H4 (cell line): ENCODE measurements around the gene DCUN1D5. TPM values are rescaled to one million over a fixed set of nuclear protein-coding genes. Genes with fewer than 3 reads are reported as not detected.
"Not testable (repeated sequence)": the region's sequence is repeated elsewhere in the genome, so short reads cannot be mapped to it uniquely, and the experiment has no call there.

Experiments used
- DNase-seq: peaks from one replicate; pipeline ENCODE4 v3.0.0-alpha.2; 2015; ENCODE audit warnings: low spot score
- total RNA-seq: library from RNA; depleted of rRNA; stranded (reverse); fragments of >200 nt; shearing (Covaris generic); gene quantifications from 2 replicates; pipeline ENCODE4 v1.2.3, GENCODE V29; 2014; rRNA removed

Gene DCUN1D5
- total RNA-seq, 1 experiment from 2014 or later: 94.0 TPM

DNA sequence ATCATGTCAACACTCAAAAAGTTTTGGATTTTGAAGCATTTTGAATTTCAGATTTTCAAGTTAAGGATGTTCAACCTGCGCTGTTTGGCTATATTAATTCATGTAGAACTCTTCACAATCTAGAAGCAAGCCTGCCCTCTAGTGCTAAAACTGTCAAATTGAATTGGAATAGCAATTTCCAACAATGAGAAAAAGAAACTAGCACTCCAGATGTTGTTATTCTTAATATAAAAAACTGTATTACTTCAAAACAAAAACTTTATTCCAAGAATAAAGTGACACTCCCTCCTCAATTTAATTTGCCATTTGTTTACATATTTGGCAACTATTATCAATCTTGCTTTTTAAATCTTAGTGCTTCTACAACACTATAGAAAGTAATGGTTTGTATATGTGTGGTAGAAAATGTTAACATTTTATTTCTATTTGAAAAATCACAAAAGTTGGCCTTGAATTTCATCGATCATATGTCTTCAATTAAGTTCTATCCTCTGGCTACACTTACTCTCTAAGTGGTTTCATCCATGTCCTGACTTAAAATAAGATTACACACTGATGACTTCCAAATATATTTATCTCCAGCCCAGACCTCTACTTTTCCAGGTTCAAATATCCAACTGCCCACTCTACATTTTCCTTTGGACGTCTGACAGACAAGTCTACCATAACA is 36.6 kb downstream of the DCUN1D5 start:
- DNase-seq: peak; percentile 52

DNA sequence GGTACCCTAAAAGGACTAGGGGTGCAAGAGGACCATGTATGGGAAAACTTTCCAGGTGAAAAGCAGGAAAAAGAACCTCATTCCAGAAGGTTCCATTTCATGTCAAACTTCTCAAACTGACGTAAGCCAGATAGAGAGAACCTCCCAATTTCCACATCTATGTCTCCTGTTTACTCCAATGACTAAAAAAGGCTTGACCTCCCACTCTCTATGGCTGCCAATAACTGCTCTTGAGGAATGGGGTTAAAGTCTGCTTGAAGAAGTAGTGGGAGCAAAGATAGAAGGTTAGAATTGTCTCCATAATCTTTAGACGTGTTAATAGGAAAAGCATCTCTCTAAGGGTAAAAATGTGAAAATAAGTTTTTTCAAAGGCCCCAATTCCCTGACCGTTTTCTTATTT is 38.0 kb downstream of the DCUN1D5 start:
- DNase-seq: no peak

- DNase-seq: no peak
Measured at GRCh38 chr11:103051981-103052380, 40.0 kb downstream of the DCUN1D5 start.

- no peak for DNase-seq
Measured at GRCh38 chr11:103051151-103051801, 40.7 kb downstream of the DCUN1D5 start.

- no peak for DNase-seq
Measured at GRCh38 chr11:103050351-103050750, 41.6 kb downstream of the DCUN1D5 start.

DNA sequence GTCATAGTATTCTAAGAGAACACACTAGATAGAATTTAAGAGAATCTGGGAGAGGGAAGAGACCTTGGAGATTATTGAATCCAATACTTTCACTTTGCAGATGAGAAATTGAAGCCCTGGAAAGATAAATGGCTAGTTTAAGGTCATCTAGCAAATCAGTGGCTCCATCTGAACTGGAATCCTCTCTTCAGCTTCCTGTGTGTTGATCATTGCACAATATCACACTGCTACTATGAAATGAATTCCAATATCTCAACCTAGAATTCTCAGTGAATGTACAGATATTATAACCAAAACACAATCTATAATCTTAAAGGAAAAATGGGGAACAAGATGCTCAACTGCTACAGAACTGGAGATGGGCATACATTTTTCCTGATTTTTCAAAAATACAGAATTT is 44.1 kb downstream of the DCUN1D5 start:
- no peak for DNase-seq

GRCh38 chr11:103043826-103044678 is 47.9 kb downstream of the DCUN1D5 start:
- DNase-seq: peak; percentile 44

- no peak for DNase-seq
Measured at GRCh38 chr11:103042161-103042560, 49.8 kb downstream of the DCUN1D5 start.

GRCh38 chr11:103035791-103036434 is 56.0 kb downstream of the DCUN1D5 start:
- DNase-seq: peak; percentile 87

- no peak for DNase-seq
Measured at GRCh38 chr11:103035216-103035615, 56.7 kb downstream of the DCUN1D5 start.

DNA sequence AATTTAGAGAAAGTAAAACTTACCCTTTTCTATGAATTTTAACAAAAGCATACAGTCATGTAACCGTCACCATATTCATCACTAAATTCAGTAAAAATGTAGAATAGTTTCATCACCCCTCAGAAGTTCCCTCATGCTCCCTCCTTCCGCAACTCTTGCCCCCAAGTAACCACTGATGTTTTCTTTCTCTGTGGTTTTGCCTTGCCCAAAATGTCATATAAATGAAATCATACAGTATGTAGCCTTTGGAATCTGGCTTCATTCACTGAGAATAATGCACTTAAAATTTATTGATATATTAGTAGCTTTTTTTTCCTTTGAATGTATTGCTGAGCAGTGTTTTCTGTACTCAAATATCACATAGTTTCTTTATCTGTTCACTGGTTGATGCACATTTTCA is 60.1 kb downstream of the DCUN1D5 start:
- DNase-seq: no peak

GRCh38 chr11:103029401-103029800 is 62.6 kb downstream of the DCUN1D5 start:
- no peak for DNase-seq

DNA sequence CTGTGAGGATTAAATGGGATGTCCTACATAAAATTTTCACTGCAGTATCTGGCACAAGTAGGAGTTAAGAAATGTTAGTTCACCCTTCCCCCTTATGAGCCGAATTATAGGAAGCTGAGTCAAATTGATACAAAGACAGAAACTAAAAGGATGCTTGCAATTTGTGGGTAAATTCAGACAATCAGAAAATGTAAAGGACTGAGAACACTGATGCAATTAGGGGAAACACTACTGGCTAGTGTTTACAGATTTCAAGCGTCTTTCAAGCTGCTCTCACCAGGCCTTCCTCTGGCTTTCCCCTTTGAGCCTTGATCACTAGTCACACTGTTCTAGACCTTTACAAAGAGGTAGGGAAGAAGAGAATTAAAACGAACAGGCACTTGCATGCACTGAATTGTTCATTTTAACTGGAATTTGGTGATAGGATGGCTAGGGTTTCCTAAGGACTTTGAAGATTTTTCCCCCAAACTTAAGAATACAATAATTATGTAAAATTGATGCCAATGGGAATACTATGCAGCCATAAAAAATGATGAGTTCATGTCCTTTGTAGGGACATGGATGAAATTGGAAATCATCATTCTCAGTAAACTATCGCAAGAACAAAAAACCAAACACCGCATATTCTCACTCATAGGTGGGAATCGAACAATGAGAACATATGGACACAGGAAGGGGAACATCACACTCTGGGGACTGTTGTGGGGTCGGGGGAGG is 63.5 kb downstream of the DCUN1D5 start:
- not testable (repeated sequence) for DNase-seq

DNA sequence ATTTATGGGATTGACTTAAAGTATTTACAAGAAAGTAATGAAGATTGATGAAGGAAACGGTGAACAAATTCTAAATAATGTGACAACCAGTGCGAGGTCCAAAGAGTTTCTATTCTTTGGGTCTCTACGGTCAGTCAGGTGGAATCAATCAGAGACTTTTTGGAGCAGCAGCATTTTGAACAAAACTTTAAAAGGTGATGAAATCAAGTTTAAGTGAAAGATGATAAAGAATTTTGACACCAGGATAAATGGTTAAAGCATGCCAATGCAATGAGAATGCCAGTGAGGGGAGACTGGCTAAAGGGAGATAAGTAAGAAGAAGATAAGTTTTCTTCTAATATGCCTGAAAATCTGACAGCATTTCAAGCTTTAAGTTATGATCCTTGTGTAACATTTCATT is 67.9 kb downstream of the DCUN1D5 start:
- DNase-seq: no peak

DNA sequence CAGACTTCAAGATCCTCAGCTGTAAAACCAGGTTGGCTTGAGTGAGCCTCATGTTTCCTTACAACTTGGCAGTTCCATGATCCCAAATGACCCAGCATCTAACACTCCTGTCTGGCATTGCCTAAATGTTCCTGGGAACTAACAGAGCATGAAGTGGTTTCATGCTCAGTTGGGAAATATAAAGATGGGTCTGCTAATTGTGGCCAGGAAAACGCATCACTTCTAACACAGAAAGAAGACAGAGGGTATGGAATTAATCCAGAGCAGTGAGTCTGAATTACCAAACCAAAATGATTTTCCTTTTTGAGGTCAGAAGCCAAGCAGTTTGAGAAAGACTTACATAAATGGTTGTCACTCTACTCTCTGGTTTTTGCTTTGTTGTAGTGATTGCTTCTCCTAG is 75.9 kb downstream of the DCUN1D5 start:
- no peak for DNase-seq

- no peak for DNase-seq
Measured at GRCh38 chr11:103013421-103013820, 78.5 kb downstream of the DCUN1D5 start.

Other genes with a start within 250 kb of the DCUN1D5 start
- gene MMP3, start 248.6 kb downstream of the DCUN1D5 start, total RNA-seq: 46.7 and 64.3 TPM in 2 replicates
- gene MMP12, start 217.2 kb downstream of the DCUN1D5 start, total RNA-seq: 0.41 and 1.5 TPM in 2 replicates
- 14.9 and 15.8 TPM in 2 replicates for gene MMP13, start 136.4 kb downstream of the DCUN1D5 start, total RNA-seq
- gene DYNC2H1, start 17.3 kb upstream of the DCUN1D5 start, total RNA-seq: 6.1 and 10.0 TPM in 2 replicates